Measurements from ENCODE around the gene TSPYL4.
A peak's percentile ranks its signal among the peaks of the same experiment; 100 is the strongest.

TSPYL4 gene

GRCh38 chr6:116271149-116271708, 17.4 kb upstream of the TSPYL4 start:
- no peak for DNase-seq (ENCODE audit: low read depth, low spot score)

- no peak for DNase-seq (ENCODE audit: low read depth, low spot score)
Observed at GRCh38 chr6:116268589-116269293, 14.9 kb upstream of the TSPYL4 start.

GRCh38 chr6:116267836-116268588, 14.1 kb upstream of the TSPYL4 start:
- no peak for DNase-seq (ENCODE audit: low read depth, low spot score)

- DNase-seq (ENCODE audit: low read depth, low spot score) = no peak
Observed at GRCh38 chr6:116266803-116267202, 12.9 kb upstream of the TSPYL4 start.

- DNase-seq (ENCODE audit: low read depth, low spot score) = no peak
Observed at GRCh38 chr6:116265041-116265829, 11.4 kb upstream of the TSPYL4 start.

GRCh38 chr6:116263353-116263752, 9.5 kb upstream of the TSPYL4 start:
- DNase-seq (ENCODE audit: low read depth, low spot score) = no peak

- no peak for DNase-seq (ENCODE audit: low read depth, low spot score)
Observed at GRCh38 chr6:116258520-116258919, 4.6 kb upstream of the TSPYL4 start.

- no peak for DNase-seq (ENCODE audit: low read depth, low spot score)
Observed at GRCh38 chr6:116256694-116257093, 2.8 kb upstream of the TSPYL4 start.

GRCh38 chr6:116255246-116255800, 1.4 kb upstream of the TSPYL4 start:
- DNase-seq (ENCODE audit: low read depth, low spot score) = no peak

GRCh38 chr6:116254297-116255056, 602 bp upstream of the TSPYL4 start:
- no peak for DNase-seq (ENCODE audit: low read depth, low spot score)

GRCh38 chr6:116253188-116253504, 729 bp downstream of the TSPYL4 start:
- DNase-seq (ENCODE audit: low read depth, low spot score) = no peak

GRCh38 chr6:116251568-116252384, 2.1 kb downstream of the TSPYL4 start:
- peak; percentile 30 for DNase-seq (ENCODE audit: low read depth, low spot score)

GRCh38 chr6:116248577-116248976, 5.3 kb downstream of the TSPYL4 start:
- DNase-seq (ENCODE audit: low read depth, low spot score) = no peak

- DNase-seq (ENCODE audit: low read depth, low spot score) = no peak
Observed at GRCh38 chr6:116247285-116247684, 6.6 kb downstream of the TSPYL4 start.

- DNase-seq (ENCODE audit: low read depth, low spot score) = no peak
Observed at GRCh38 chr6:116246089-116246488, 7.8 kb downstream of the TSPYL4 start.

GRCh38 chr6:116244284-116244683, 9.6 kb downstream of the TSPYL4 start:
- DNase-seq (ENCODE audit: low read depth, low spot score) = no peak

- no peak for DNase-seq (ENCODE audit: low read depth, low spot score)
Observed at GRCh38 chr6:116239856-116240255, 14.0 kb downstream of the TSPYL4 start.

- no peak for DNase-seq (ENCODE audit: low read depth, low spot score)
Observed at GRCh38 chr6:116239256-116239655, 14.6 kb downstream of the TSPYL4 start.

- no peak for DNase-seq (ENCODE audit: low read depth, low spot score)
Observed at GRCh38 chr6:116238083-116238482, 15.8 kb downstream of the TSPYL4 start.

GRCh38 chr6:116234689-116235088, 19.2 kb downstream of the TSPYL4 start:
- DNase-seq (ENCODE audit: low read depth, low spot score) = no peak

Measured in iPS DF 19.7 (cell line).